Measurements from ENCODE around the gene CLPTM1L. TPM values are rescaled to one million over a fixed set of nuclear protein-coding genes. Genes with fewer than 3 reads are reported as not detected.
A peak's percentile ranks its signal among the peaks of the same experiment; 100 is the strongest.

The CLPTM1L gene
- total and polyA plus RNA-seq, 2 donors = 60.7 to 142 TPM

GRCh38 chr5:1323803-1324173 lies 21.1 kb downstream of the CLPTM1L start:
- DNase-seq (ENCODE audit: low read depth in 6 of 9, low spot score in 9 of 9) = no peak
- no peak overlapping the region for H3K4me3 ChIP-seq (ENCODE audit: low read length in 2 of 2)
- 98% methylated on average over 13 of the region's 13 CpGs for WGBS

GRCh38 chr5:1322955-1323802 lies 21.7 kb downstream of the CLPTM1L start:
- no peaks in the 10 kb centered on the region for H3K27me3 ChIP-seq (ENCODE audit: control insufficient read depth in 2 of 2, insufficient read depth in 1 of 2, low read length in 1 of 2)
- no peak overlapping the region for H3K4me3 ChIP-seq (ENCODE audit: low read length in 2 of 2)
- H3K4me1 ChIP-seq (ENCODE audit: control insufficient read depth in 2 of 2, insufficient read depth in 2 of 2, low read length in 2 of 2) = peaks cover 44 to 56% of the 10 kb centered on the region in 2 donors
- peaks cover 80 to 86% of the 10 kb centered on the region in 2 donors for H3K36me3 ChIP-seq (ENCODE audit: control insufficient read depth in 2 of 2, insufficient read depth in 2 of 2, low read length in 1 of 2)
- peak overlapping the region in 1 of 2 donors; percentile 5 for H3K27ac ChIP-seq (ENCODE audit: low read depth in 1 of 2, low read length in 1 of 2)
- peaks cover 0 to under 1% of the 10 kb centered on the region in 2 donors for H3K9me3 ChIP-seq (ENCODE audit: control insufficient read depth in 2 of 2, insufficient read depth in 1 of 2, low read length in 1 of 2)
- WGBS = 94% methylated on average over 24 of the region's 24 CpGs
- no peak for DNase-seq (ENCODE audit: low read depth in 6 of 9, low spot score in 9 of 9)

More at GRCh38 chr5:1323803-1324173, 21.1 kb downstream of the CLPTM1L start:
- H3K4me1 ChIP-seq (ENCODE audit: control insufficient read depth in 2 of 2, insufficient read depth in 2 of 2, low read length in 2 of 2) = peaks cover 40 to 50% of the 10 kb centered on the region in 2 donors
- H3K27me3 ChIP-seq (ENCODE audit: control insufficient read depth in 2 of 2, insufficient read depth in 1 of 2, low read length in 1 of 2) = no peaks in the 10 kb centered on the region
- H3K36me3 ChIP-seq (ENCODE audit: control insufficient read depth in 2 of 2, insufficient read depth in 2 of 2, low read length in 1 of 2) = peaks cover 78 to 85% of the 10 kb centered on the region in 2 donors
- no peaks in the 10 kb centered on the region for H3K9me3 ChIP-seq (ENCODE audit: control insufficient read depth in 2 of 2, insufficient read depth in 1 of 2, low read length in 1 of 2)
- H3K27ac ChIP-seq (ENCODE audit: low read depth in 1 of 2, low read length in 1 of 2) = no peak overlapping the region

GRCh38 chr5:1322036-1322900 lies 22.6 kb downstream of the CLPTM1L start:
- Histone ChIP-seq H3K27me3 (ENCODE audit: control insufficient read depth in 2 of 2, insufficient read depth in 1 of 2, low read length in 1 of 2) (no peaks in the 10 kb centered on the region), H3K4me3 (ENCODE audit: low read length in 2 of 2) (no peak overlapping the region), H3K27ac (ENCODE audit: low read depth in 1 of 2, low read length in 1 of 2) (peak overlapping the region in 1 of 2 donors; percentile 59), H3K36me3 (ENCODE audit: control insufficient read depth in 2 of 2, insufficient read depth in 2 of 2, low read length in 1 of 2) (peaks cover 89 to 92% of the 10 kb centered on the region in 2 donors), H3K9me3 (ENCODE audit: control insufficient read depth in 2 of 2, insufficient read depth in 1 of 2, low read length in 1 of 2) (peaks cover 0 to 4% of the 10 kb centered on the region in 2 donors), H3K4me1 (ENCODE audit: control insufficient read depth in 2 of 2, insufficient read depth in 2 of 2, low read length in 2 of 2) (peaks cover 50 to 65% of the 10 kb centered on the region in 2 donors)
- DNase-seq (ENCODE audit: low read depth in 6 of 9, low spot score in 9 of 9) = no peak
- WGBS = 83% methylated on average over 22 of the region's 22 CpGs

- WGBS = 90% methylated on average over 16 of the region's 16 CpGs
- Histone ChIP-seq H3K4me1 (ENCODE audit: control insufficient read depth in 2 of 2, insufficient read depth in 2 of 2, low read length in 2 of 2) (peaks cover 57 to 72% of the 10 kb centered on the region in 2 donors), H3K27ac (ENCODE audit: low read depth in 1 of 2, low read length in 1 of 2) (peak overlapping the region; percentile 58 to 59), H3K36me3 (ENCODE audit: control insufficient read depth in 2 of 2, insufficient read depth in 2 of 2, low read length in 1 of 2) (peaks cover 92 to 94% of the 10 kb centered on the region in 2 donors), H3K27me3 (ENCODE audit: control insufficient read depth in 2 of 2, insufficient read depth in 1 of 2, low read length in 1 of 2) (no peaks in the 10 kb centered on the region), H3K9me3 (ENCODE audit: control insufficient read depth in 2 of 2, insufficient read depth in 1 of 2, low read length in 1 of 2) (peaks cover 0 to 4% of the 10 kb centered on the region in 2 donors), H3K4me3 (ENCODE audit: low read length in 2 of 2) (no peak overlapping the region)
- no peak for DNase-seq (ENCODE audit: low read depth in 6 of 9, low spot score in 9 of 9)
Measured at GRCh38 chr5:1321576-1321975, 23.3 kb downstream of the CLPTM1L start.

- Histone ChIP-seq H3K4me1 (ENCODE audit: control insufficient read depth in 2 of 2, insufficient read depth in 2 of 2, low read length in 2 of 2) (peaks cover 57 to 81% of the 10 kb centered on the region in 2 donors), H3K36me3 (ENCODE audit: control insufficient read depth in 2 of 2, insufficient read depth in 2 of 2, low read length in 1 of 2) (peaks cover 83 to 89% of the 10 kb centered on the region in 2 donors), H3K27me3 (ENCODE audit: control insufficient read depth in 2 of 2, insufficient read depth in 1 of 2, low read length in 1 of 2) (no peaks in the 10 kb centered on the region), H3K4me3 (ENCODE audit: low read length in 2 of 2) (no peak overlapping the region), H3K27ac (ENCODE audit: low read depth in 1 of 2, low read length in 1 of 2) (peak overlapping the region; percentile 53 to 59), H3K9me3 (ENCODE audit: control insufficient read depth in 2 of 2, insufficient read depth in 1 of 2, low read length in 1 of 2) (peaks cover 0 to 6% of the 10 kb centered on the region in 2 donors)
- WGBS = 93% methylated on average over 36 of the region's 36 CpGs
- no peak for DNase-seq (ENCODE audit: low read depth in 6 of 9, low spot score in 9 of 9)
Measured at GRCh38 chr5:1320436-1321344, 24.2 kb downstream of the CLPTM1L start.

GRCh38 chr5:1319436-1320256 lies 25.3 kb downstream of the CLPTM1L start:
- peaks cover 72 to 79% of the 10 kb centered on the region in 2 donors for H3K36me3 ChIP-seq (ENCODE audit: control insufficient read depth in 2 of 2, insufficient read depth in 2 of 2, low read length in 1 of 2)
- no peak overlapping the region for H3K4me3 ChIP-seq (ENCODE audit: low read length in 2 of 2)
- peak overlapping the region in 1 of 2 donors; percentile 57 for H3K27ac ChIP-seq (ENCODE audit: low read depth in 1 of 2, low read length in 1 of 2)
- H3K9me3 ChIP-seq (ENCODE audit: control insufficient read depth in 2 of 2, insufficient read depth in 1 of 2, low read length in 1 of 2) = peaks cover 0 to 9% of the 10 kb centered on the region in 2 donors
- H3K27me3 ChIP-seq (ENCODE audit: control insufficient read depth in 2 of 2, insufficient read depth in 1 of 2, low read length in 1 of 2) = no peaks in the 10 kb centered on the region
- no peak for DNase-seq (ENCODE audit: low read depth in 6 of 9, low spot score in 9 of 9)
- WGBS = 80% methylated on average over 21 of the region's 21 CpGs
- peaks cover 62 to 92% of the 10 kb centered on the region in 2 donors for H3K4me1 ChIP-seq (ENCODE audit: control insufficient read depth in 2 of 2, insufficient read depth in 2 of 2, low read length in 2 of 2)

- no peak for DNase-seq (ENCODE audit: low read depth in 6 of 9, low spot score in 9 of 9)
- WGBS = 78% methylated on average over 29 of the region's 29 CpGs
- Histone ChIP-seq H3K36me3 (ENCODE audit: control insufficient read depth in 2 of 2, insufficient read depth in 2 of 2, low read length in 1 of 2) (peaks cover 63 to 70% of the 10 kb centered on the region in 2 donors), H3K27ac (ENCODE audit: low read depth in 1 of 2, low read length in 1 of 2) (peak overlapping the region; percentile 32 to 33), H3K4me1 (ENCODE audit: control insufficient read depth in 2 of 2, insufficient read depth in 2 of 2, low read length in 2 of 2) (peaks cover 71 to 100% of the 10 kb centered on the region in 2 donors), H3K9me3 (ENCODE audit: control insufficient read depth in 2 of 2, insufficient read depth in 1 of 2, low read length in 1 of 2) (peaks cover 0 to 13% of the 10 kb centered on the region in 2 donors), H3K27me3 (ENCODE audit: control insufficient read depth in 2 of 2, insufficient read depth in 1 of 2, low read length in 1 of 2) (no peaks in the 10 kb centered on the region), H3K4me3 (ENCODE audit: low read length in 2 of 2) (no peak overlapping the region)
Measured at GRCh38 chr5:1318659-1319251, 26.1 kb downstream of the CLPTM1L start.
